OCI-LY7 (cell line): Measurements from ENCODE around the gene ORAI1.
A peak's percentile ranks its signal among the peaks of the same experiment; 100 is the strongest.

ENCODE experiments used
- CTCF ChIP-seq: fragments of 200-600 bp; sonication (generic); conservative IDR thresholded peaks from 2 replicates; pipeline ENCODE4 v1.5.1; 2014; ENCODE audit warnings: mild to moderate bottlenecking, antibody characterized with exemption, low read length, moderate library complexity, mixed read lengths
- EZH2phosphoT487 ChIP-seq: fragments of 200-600 bp; sonication (generic); IDR thresholded peaks from 2 replicates; pipeline ENCODE4 v1.6.1; 2018; ENCODE audit warnings: low read depth, borderline replicate concordance, mild to moderate bottlenecking, mixed run types, antibody characterized with exemption, low read length, moderate library complexity, mixed read lengths

GRCh38 chr12:121580959-121581685 is 45.2 kb upstream of the ORAI1 start, which contains the start of gene KDM2B:
- peak; percentile 62 for TF ChIP-seq CTCF
- TF ChIP-seq EZH2phosphoT487: no peak
